B cell (primary cell): ENCODE results near the gene KCNJ5. TPM values are rescaled to one million over a fixed set of nuclear protein-coding genes. Genes with fewer than 3 reads are reported as not detected.

Source experiments
- ATAC-seq: fragments of 200-7000 bp; cut with Tn5 transposase; one replicate; pipeline ENCODE4 v1.10.0; 2021; ENCODE audit warnings: low read depth, mild to moderate bottlenecking, moderate number of reproducible peaks, moderate library complexity
- CTCF ChIA-PET: fragments of 350-600 bp; sonication (Branson Sonifier 250); formaldehyde crosslinking; loops from one replicate; lab custom pipeline; 2021; ENCODE audit warnings: antibody characterized with exemption, inconsistent platforms; lab: Charles Lee
- POLR2A ChIA-PET: fragments of 350-600 bp; sonication (Branson Sonifier 250); formaldehyde crosslinking; loops from one replicate; lab custom pipeline; 2021; ENCODE audit warnings: antibody characterized with exemption; lab: Charles Lee
- DNase-seq: peaks from one replicate; pipeline ENCODE4 v3.0.0; 2013
- H2AFZ ChIP-seq: 2 replicates; pipeline ENCODE4 v1.6.1; 2012; ENCODE audit warnings: mild to moderate bottlenecking, low read depth, low read length; ENCODE audit not compliant: insufficient read depth, poor library complexity, severe bottlenecking
- H3K27ac ChIP-seq, 2 donors: 1 replicate in 1 of 2; 2 replicates in 1 of 2; pipeline ENCODE4 v1.5.1; 2012 to 2013; ENCODE audit warnings: low read length in 2 of 2, mild to moderate bottlenecking in 2 of 2, moderate library complexity in 1 of 2
- H3K27me3 ChIP-seq, 4 experiments: fragments of 200-600 bp in 1 of 4; sonication (generic) in 1 of 4; replicated peaks in 1 of 4; 1 replicate in 2 of 4; 2 replicates in 2 of 4; pipeline versions ENCODE4 v1.6.1 to v1.7.0; 2013 to 2016; ENCODE audit warnings: low read length in 3 of 4, mild to moderate bottlenecking in 2 of 4, mixed read lengths in 1 of 4, moderate library complexity in 1 of 4; ENCODE audit not compliant: insufficient read depth in 4 of 4, control insufficient read depth in 3 of 4; ENCODE audit errors: control extremely low read depth in 1 of 4
- H3K36me3 ChIP-seq, 2 experiments: replicated peaks in 1 of 2; 1 replicate in 1 of 2; 2 replicates in 1 of 2; pipeline versions ENCODE4 v1.6.1 to v1.7.1; 2013; ENCODE audit warnings: low read length in 1 of 2; ENCODE audit not compliant: insufficient read depth in 2 of 2, control insufficient read depth in 1 of 2; ENCODE audit errors: control extremely low read depth in 1 of 2, extremely low read depth in 1 of 2
- H3K4me1 ChIP-seq, 2 donors: fragments of 200-600 bp in 1 of 2; sonication (generic) in 1 of 2; 1 replicate in 1 of 2; 2 replicates in 1 of 2; pipeline versions ENCODE4 v1.5.1 to v1.6.1; 2013 to 2017; ENCODE audit warnings: low read length in 2 of 2; ENCODE audit not compliant: control insufficient read depth in 2 of 2, insufficient read depth in 2 of 2
- H3K4me2 ChIP-seq: replicated peaks from 2 replicates; pipeline ENCODE3; 2012; ENCODE audit warnings: mild to moderate bottlenecking, low read depth, low read length; ENCODE audit not compliant: poor library complexity, severe bottlenecking
- H3K4me3 ChIP-seq, 5 experiments: fragments of 200-600 bp in 1 of 5; sonication (generic) in 1 of 5; 1 replicate in 3 of 5; 2 replicates in 2 of 5; pipeline versions ENCODE4 v1.5.1 to v1.7.0; 2011 to 2016; ENCODE audit warnings: low read length in 4 of 5, mild to moderate bottlenecking in 4 of 5, low read depth in 2 of 5, control low read depth in 1 of 5, moderate library complexity in 1 of 5; ENCODE audit not compliant: insufficient read depth in 1 of 5; ENCODE audit errors: control extremely low read depth in 1 of 5, extremely low read depth in 1 of 5
- H3K79me2 ChIP-seq: fragments of 200-600 bp; sonication (generic); one replicate; pipeline ENCODE4 v1.6.0; 2016; ENCODE audit warnings: low read length; ENCODE audit not compliant: control insufficient read depth, insufficient read depth
- H3K9ac ChIP-seq: fragments of 200-600 bp; sonication (generic); 2 replicates; pipeline ENCODE4 v1.6.1; 2017; ENCODE audit warnings: mild to moderate bottlenecking, low read length, moderate library complexity
- H3K9me3 ChIP-seq, 3 donors: one replicate each; pipeline versions ENCODE4 v1.6.1 to v1.7.1; 2013; ENCODE audit warnings: low read length in 2 of 3; ENCODE audit not compliant: control insufficient read depth in 2 of 3, insufficient read depth in 1 of 3; ENCODE audit errors: control extremely low read depth in 1 of 3
- H4K20me1 ChIP-seq: 2 replicates; pipeline ENCODE4 v1.6.0; 2012; ENCODE audit warnings: mild to moderate bottlenecking, low read length; ENCODE audit not compliant: insufficient read depth, control insufficient read depth, poor library complexity, severe bottlenecking
- H3K27ac Mint-ChIP-seq: one replicate; pipeline ENCODE4 v1.8.0; 2021; ENCODE audit warnings: mixed read lengths
- H3K27me3 Mint-ChIP-seq: one replicate; pipeline ENCODE4 v1.8.0; 2021; ENCODE audit warnings: mixed read lengths
- H3K4me1 Mint-ChIP-seq: one replicate; pipeline ENCODE4 v1.8.0; 2021; ENCODE audit warnings: mixed read lengths
- H3K4me3 Mint-ChIP-seq: one replicate; pipeline ENCODE4 v1.8.0; 2021; ENCODE audit warnings: mixed read lengths
- H3K9me3 Mint-ChIP-seq: one replicate; pipeline ENCODE4 v1.8.0; 2022; ENCODE audit warnings: mixed read lengths; ENCODE audit not compliant: insufficient read depth
- CTCF ChIP-seq: fragments of 200-600 bp; IDR thresholded peaks from one replicate; pipeline ENCODE4 v1.8.0; 2022; ENCODE audit warnings: antibody characterized with exemption, mild to moderate bottlenecking
- EZH2 ChIP-seq: IDR thresholded peaks from 2 replicates; pipeline ENCODE4 v1.6.1; 2012; ENCODE audit warnings: borderline replicate concordance, low read depth, mild to moderate bottlenecking, moderate library complexity, low read length; ENCODE audit not compliant: insufficient read depth, poor library complexity, severe bottlenecking
- WGBS: methylation state at CpG from one replicate; pipeline ENCODE4 v1.1.5; 2013; ENCODE audit warnings: missing lambda C conversion rate; ENCODE audit not compliant: insufficient coverage; 5-methylcytosine and 5-hydroxymethylcytosine counted together
- intact Hi-C: fragments of 100-400 bp; cut with micrococcal nuclease; formaldehyde crosslinking; loops from one replicate; pipeline ENCODE4 v1.10.0; 2022
- polyA plus RNA-seq: library from polyadenylated mRNA; depleted of rRNA; stranded (reverse); fragments of >200 nt; gene quantifications from 2 replicates; pipeline ENCODE4 v1.2.3, GENCODE V29; 2012
- total RNA-seq, 2 donors: library from RNA; stranded (reverse); fragments of 120-200 nt in 1 of 2; gene quantifications; 1 replicate in 1 of 2; 2 replicates in 1 of 2; pipeline versions ENCODE4 v1.2.3 to v1.2.4, GENCODE V29; 2013 to 2022

KCNJ5 gene
- total and polyA plus RNA-seq, 2 donors (not counting 1 experiment from before 2014, with no cell fraction given) = 0.01 TPM; not detected in 1

DNA sequence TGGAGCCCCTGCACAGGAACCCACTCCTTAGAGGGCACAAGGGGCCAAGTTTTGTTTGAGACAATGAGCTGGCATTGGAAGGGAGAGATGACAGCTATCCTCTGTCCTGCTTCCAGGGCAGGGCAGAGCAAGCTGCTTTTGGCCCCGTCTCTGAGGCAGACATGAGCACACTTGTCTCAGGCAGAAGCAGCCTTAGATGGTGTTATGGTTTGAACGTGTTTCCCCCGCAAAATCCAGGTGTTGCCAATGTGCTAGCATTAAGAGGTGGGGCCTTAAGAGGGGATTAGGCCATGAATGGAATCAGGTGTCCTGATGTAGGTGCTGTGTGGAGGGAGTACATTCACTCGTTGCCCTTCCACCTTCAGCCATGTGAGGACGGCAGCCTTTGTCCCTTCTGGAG lies 49.0 kb downstream of the KCNJ5 start:
- no peaks in the 10 kb centered on the region for H3K9me3 Mint-ChIP-seq
- no peak overlapping the region for H3K27ac Mint-ChIP-seq
- no peak for TF ChIP-seq CTCF
- TF ChIP-seq EZH2 = no peak
- no peak overlapping the region for H2AFZ ChIP-seq
- peaks cover 36% of the 10 kb centered on the region for H3K27me3 Mint-ChIP-seq
- CTCF ChIA-PET = interaction anchor here (4.7 kb wide), 1 partner anchor 16 kb away, joined by 24 read pairs; no protein-coding TSS in a partner anchor
- H3K4me3 Mint-ChIP-seq = no peak overlapping the region
- peaks cover 0 to 20% (median 0%) of the 10 kb centered on the region in 4 experiments for H3K27me3 ChIP-seq
- intact Hi-C loops = no loop called here
- WGBS = 83% methylated on average over 5 of the region's 5 CpGs
- no peaks in the 10 kb centered on the region for H3K79me2 ChIP-seq
- no peak overlapping the region for H3K27ac ChIP-seq
- POLR2A ChIA-PET = no interaction called here
- H3K4me1 ChIP-seq = no peaks in the 10 kb centered on the region
- no peak for ATAC-seq
- no peak overlapping the region for H3K4me2 ChIP-seq
- no peaks in the 10 kb centered on the region for H3K36me3 ChIP-seq
- peaks cover 0 to 7% (median 0%) of the 10 kb centered on the region in 3 donors for H3K9me3 ChIP-seq
- no peak overlapping the region for H3K4me3 ChIP-seq
- no peak for DNase-seq
- no peak overlapping the region for H3K9ac ChIP-seq
- H4K20me1 ChIP-seq = no peaks in the 10 kb centered on the region
- no peaks in the 10 kb centered on the region for H3K4me1 Mint-ChIP-seq

DNA sequence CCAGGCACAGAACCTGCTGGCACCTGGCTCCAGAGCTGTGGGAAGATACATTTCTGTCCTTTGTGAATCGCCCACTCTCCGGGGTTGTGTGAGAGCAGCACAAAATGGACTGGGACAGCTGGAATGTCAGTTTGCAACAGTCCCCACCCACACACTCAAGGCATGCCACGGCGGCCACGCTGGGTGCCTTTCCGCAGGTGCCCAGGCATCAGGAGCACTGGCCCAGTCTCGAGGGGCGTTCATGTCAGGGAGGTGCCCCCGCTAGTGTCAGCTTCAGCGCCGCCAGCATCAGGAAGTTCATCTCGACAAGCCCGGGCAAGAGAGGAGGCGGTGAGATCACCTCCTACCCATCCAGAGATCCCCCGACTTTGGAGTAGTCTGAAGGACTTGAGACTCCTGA lies 49.4 kb downstream of the KCNJ5 start:
- no peak overlapping the region for H3K9ac ChIP-seq
- H3K4me2 ChIP-seq = no peak overlapping the region
- no peak overlapping the region for H3K4me3 ChIP-seq
- H3K9me3 ChIP-seq = peaks cover 0 to 7% (median 0%) of the 10 kb centered on the region in 3 donors
- no peaks in the 10 kb centered on the region for H4K20me1 ChIP-seq
- intact Hi-C loops = no loop called here
- DNase-seq (no peak), ATAC-seq (no peak)
- H3K27ac ChIP-seq = no peak overlapping the region
- H2AFZ ChIP-seq = no peak overlapping the region
- POLR2A ChIA-PET = no interaction called here
- H3K27me3 ChIP-seq = peaks cover 0 to 24% (median 2%) of the 10 kb centered on the region in 4 experiments
- H3K79me2 ChIP-seq = no peaks in the 10 kb centered on the region
- H3K4me1 ChIP-seq = no peaks in the 10 kb centered on the region
- H3K27ac Mint-ChIP-seq = no peak overlapping the region
- no peaks in the 10 kb centered on the region for H3K9me3 Mint-ChIP-seq
- H3K27me3 Mint-ChIP-seq = peaks cover 40% of the 10 kb centered on the region
- H3K36me3 ChIP-seq = no peaks in the 10 kb centered on the region
- WGBS = 99% methylated on average over 9 of the region's 15 CpGs
- CTCF ChIA-PET = interaction anchor here (1.1 to 4.7 kb wide), 2 partner anchors 16 to 55 kb away, joined by 4 to 24 read pairs; no protein-coding TSS in a partner anchor
- H3K4me1 Mint-ChIP-seq = no peaks in the 10 kb centered on the region
- TF ChIP-seq CTCF = no peak
- no peak for TF ChIP-seq EZH2
- no peak overlapping the region for H3K4me3 Mint-ChIP-seq
